ENCODE data around the gene LASP1. TPM values are rescaled to one million over a fixed set of nuclear protein-coding genes. Genes with fewer than 3 reads are reported as not detected.

Gene LASP1
- total RNA-seq, 1 donor from 2014 or later: 300 TPM

DNA sequence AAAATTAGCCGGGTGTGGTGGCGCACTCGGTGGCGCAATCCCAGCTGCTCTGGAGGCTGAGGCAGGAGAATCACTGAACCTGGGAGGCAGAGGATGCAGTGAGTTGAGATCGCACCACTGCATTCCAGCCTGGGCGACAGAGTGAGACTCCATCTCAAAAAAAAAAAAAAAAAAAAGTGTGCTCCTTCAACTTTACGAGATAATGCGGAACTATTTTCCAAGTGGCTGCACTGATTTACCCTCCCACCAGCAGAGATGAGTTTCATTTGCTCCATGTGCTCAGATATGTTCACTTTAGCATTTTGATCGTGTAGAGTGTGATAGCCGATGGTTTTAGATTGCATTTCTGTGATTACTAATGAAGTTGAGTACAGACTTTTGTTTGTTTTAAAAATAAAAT, 35.5 kb downstream of the LASP1 start:
- Histone ChIP-seq H3K4me1 (peaks cover 0 to 41% of the 10 kb centered on the region in 2 donors), H3K4me3 (no peak overlapping the region), H3K36me3 (peaks cover 28 to 33% of the 10 kb centered on the region in 2 donors), H3K27me3 (no peaks in the 10 kb centered on the region), H3K27ac (no peak overlapping the region), H3K9me3 (no peaks in the 10 kb centered on the region)
- DNase-seq (ENCODE audit: low spot score in 2 of 2): no peak
- intact Hi-C loops (cut with DNase I): loop anchor here (10.0 kb wide), 1 partner anchor 59 kb away; the partner anchor contains the start of gene FBXO47
- no peak for TF ChIP-seq CTCF (IDR thresholded peaks at IDR 0.05)

- no peak for DNase-seq (ENCODE audit: low spot score in 2 of 2)
- intact Hi-C loops (cut with DNase I): loop anchor here (10.0 kb wide), 1 partner anchor 58 kb away; the partner anchor contains the start of gene FBXO47
- peaks cover 23 to 35% of the 10 kb centered on the region in 2 donors for H3K36me3 ChIP-seq
- H3K4me3 ChIP-seq: no peak overlapping the region
- no peak for TF ChIP-seq CTCF (IDR thresholded peaks at IDR 0.05)
- H3K9me3 ChIP-seq: no peaks in the 10 kb centered on the region
- H3K27ac ChIP-seq: peak overlapping the region; percentile 13 to 62
- peaks cover 0 to 32% of the 10 kb centered on the region in 2 donors for H3K4me1 ChIP-seq
- H3K27me3 ChIP-seq: no peaks in the 10 kb centered on the region
Measured at GRCh38 chr17:38906460-38907228, 36.8 kb downstream of the LASP1 start.

- Histone ChIP-seq H3K27ac (peak overlapping the region; percentile 16 to 24), H3K4me3 (no peak overlapping the region), H3K4me1 (peaks cover 3 to 31% of the 10 kb centered on the region in 2 donors), H3K9me3 (no peaks in the 10 kb centered on the region), H3K36me3 (peaks cover 19 to 27% of the 10 kb centered on the region in 2 donors), H3K27me3 (no peaks in the 10 kb centered on the region)
- no peak for DNase-seq (ENCODE audit: low spot score in 2 of 2)
- intact Hi-C loops (cut with DNase I): loop anchor here (10.0 kb wide), 1 partner anchor 57 kb away; the partner anchor contains the start of gene FBXO47
- TF ChIP-seq CTCF (IDR thresholded peaks at IDR 0.05): no peak
Measured at GRCh38 chr17:38907930-38908675, 38.2 kb downstream of the LASP1 start.

- no peak for TF ChIP-seq CTCF (IDR thresholded peaks at IDR 0.05)
- peaks cover 3 to 31% of the 10 kb centered on the region in 2 donors for H3K4me1 ChIP-seq
- peaks cover 12 to 21% of the 10 kb centered on the region in 2 donors for H3K36me3 ChIP-seq
- DNase-seq (ENCODE audit: low spot score in 2 of 2): no peak
- intact Hi-C loops (cut with DNase I): loop anchor here (10.0 kb wide), 1 partner anchor 56 kb away; the partner anchor contains the start of gene FBXO47
- H3K27ac ChIP-seq: peak overlapping the region; percentile 16 to 24
- H3K4me3 ChIP-seq: no peak overlapping the region
- no peaks in the 10 kb centered on the region for H3K27me3 ChIP-seq
- no peaks in the 10 kb centered on the region for H3K9me3 ChIP-seq
Measured at GRCh38 chr17:38908676-38909181, 38.9 kb downstream of the LASP1 start.

DNA sequence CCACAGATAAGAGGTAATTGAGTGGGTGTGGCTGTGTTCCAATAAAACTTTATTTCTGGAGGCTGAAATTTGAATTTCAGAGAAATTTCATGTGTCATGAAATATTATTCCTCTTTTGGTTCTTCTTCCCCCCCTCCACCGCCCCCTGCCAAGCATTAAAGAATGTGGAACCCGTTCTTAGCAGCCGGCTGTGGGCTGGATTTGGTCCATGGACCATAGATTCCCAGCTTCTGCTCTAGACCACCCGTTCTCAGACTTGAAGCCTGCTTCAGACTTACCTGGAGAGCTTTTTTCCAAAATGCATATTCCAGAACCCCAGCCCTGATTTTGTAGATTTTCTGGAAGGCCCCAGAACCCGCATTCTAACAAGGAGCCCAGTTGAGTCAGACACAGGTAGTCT, 40.5 kb downstream of the LASP1 start:
- no peak overlapping the region for H3K4me3 ChIP-seq
- intact Hi-C loops (cut with DNase I): no loop called here
- peaks cover 20 to 26% of the 10 kb centered on the region in 2 donors for H3K36me3 ChIP-seq
- H3K27ac ChIP-seq: no peak overlapping the region
- no peaks in the 10 kb centered on the region for H3K9me3 ChIP-seq
- DNase-seq (ENCODE audit: low spot score in 2 of 2): peak in 1 of 2 donors; percentile 31
- peaks cover 3 to 31% of the 10 kb centered on the region in 2 donors for H3K4me1 ChIP-seq
- no peaks in the 10 kb centered on the region for H3K27me3 ChIP-seq
- TF ChIP-seq CTCF (IDR thresholded peaks at IDR 0.05): no peak

Measured in ascending aorta (tissue), 2 donors.